Trophoblast cell (in vitro differentiated cells and primary cell): ENCODE data around the gene NCR2.

Source experiments
- DNase-seq, 2 donors: peaks; one replicate each; pipeline ENCODE4 v3.0.0-alpha.2; 2016
- H2AFZ ChIP-seq: 2 replicates; pipeline ENCODE4 v1.6.1; 2013; ENCODE audit warnings: low read length, moderate library complexity, mild to moderate bottlenecking; ENCODE audit not compliant: insufficient read depth, poor library complexity
- H2AK5ac ChIP-seq: 2 replicates; pipeline ENCODE4 v1.6.1; 2013; ENCODE audit warnings: mild to moderate bottlenecking, low read length
- H2BK120ac ChIP-seq: 2 replicates; pipeline ENCODE4 v1.6.1; 2013; ENCODE audit warnings: low read length, mild to moderate bottlenecking, moderate library complexity; ENCODE audit not compliant: insufficient read depth, poor library complexity
- H2BK12ac ChIP-seq: 2 replicates; pipeline ENCODE4 v1.6.1; 2013; ENCODE audit warnings: mild to moderate bottlenecking, low read length, moderate library complexity
- H2BK5ac ChIP-seq: 2 replicates; pipeline ENCODE4 v1.6.1; 2013; ENCODE audit warnings: low read length, low read depth, moderate library complexity, mild to moderate bottlenecking; ENCODE audit not compliant: poor library complexity
- H3K14ac ChIP-seq: 2 replicates; pipeline ENCODE4 v1.6.1; 2013; ENCODE audit warnings: mild to moderate bottlenecking, low read length
- H3K18ac ChIP-seq: 2 replicates; pipeline ENCODE4 v1.6.1; 2013; ENCODE audit warnings: mild to moderate bottlenecking, low read length
- H3K23ac ChIP-seq: 2 replicates; pipeline ENCODE4 v1.6.1; 2013; ENCODE audit warnings: low read length
- H3K27ac ChIP-seq: 2 replicates; pipeline ENCODE4 v1.5.1; 2013; ENCODE audit warnings: low read depth, mild to moderate bottlenecking, inconsistent platforms, low read length, moderate library complexity
- H3K27me3 ChIP-seq: 2 replicates; pipeline ENCODE4 v1.6.1; 2013; ENCODE audit warnings: inconsistent platforms, mild to moderate bottlenecking, low read length, moderate library complexity; ENCODE audit not compliant: insufficient read depth
- H3K36me3 ChIP-seq, 2 experiments: 1 replicate in 1 of 2; 2 replicates in 1 of 2; pipeline ENCODE4 v1.6.1; 2013; ENCODE audit warnings: low read length in 2 of 2, mild to moderate bottlenecking in 2 of 2, moderate library complexity in 1 of 2; ENCODE audit not compliant: insufficient read depth in 2 of 2, control insufficient read depth in 1 of 2
- H3K4ac ChIP-seq: 2 replicates; pipeline ENCODE4 v1.6.1; 2013; ENCODE audit warnings: low read depth, mild to moderate bottlenecking, low read length, moderate library complexity
- H3K4me1 ChIP-seq, 2 experiments: 1 replicate in 1 of 2; 2 replicates in 1 of 2; pipeline ENCODE4 v1.6.1; 2013; ENCODE audit warnings: low read length in 2 of 2, mild to moderate bottlenecking in 2 of 2, moderate library complexity in 1 of 2; ENCODE audit not compliant: insufficient read depth in 2 of 2, control insufficient read depth in 1 of 2
- H3K4me2 ChIP-seq: 2 replicates; pipeline ENCODE4 v1.6.1; 2013; ENCODE audit warnings: inconsistent platforms, mild to moderate bottlenecking, low read length, moderate library complexity
- H3K4me3 ChIP-seq: 2 replicates; pipeline ENCODE4 v1.5.1; 2013; ENCODE audit warnings: mild to moderate bottlenecking, low read depth, low read length, inconsistent platforms
- H3K79me1 ChIP-seq: one replicate; pipeline ENCODE4 v1.6.1; 2013; ENCODE audit warnings: low read length
- H3K79me2 ChIP-seq: 2 replicates; pipeline ENCODE4 v1.6.1; 2013; ENCODE audit warnings: low read length, mild to moderate bottlenecking; ENCODE audit not compliant: control insufficient read depth, insufficient read depth, poor library complexity
- H3K9ac ChIP-seq: 2 replicates; pipeline ENCODE4 v1.6.1; 2013; ENCODE audit warnings: mild to moderate bottlenecking, low read length
- H3K9me3 ChIP-seq: 2 replicates; pipeline ENCODE4 v1.6.1; 2013; ENCODE audit warnings: low read depth, mild to moderate bottlenecking, control low read depth, inconsistent platforms, low read length; ENCODE audit not compliant: insufficient read depth
- H4K12ac ChIP-seq: 2 replicates; pipeline ENCODE4 v1.6.1; 2013; ENCODE audit warnings: low read depth, mild to moderate bottlenecking, low read length, moderate library complexity
- H4K8ac ChIP-seq: 2 replicates; pipeline ENCODE4 v1.6.1; 2013; ENCODE audit warnings: low read depth, mild to moderate bottlenecking, low read length, moderate library complexity
- H4K91ac ChIP-seq: one replicate; pipeline ENCODE4 v1.6.1; 2013; ENCODE audit warnings: low read depth, mild to moderate bottlenecking, low read length, moderate library complexity
- WGBS: extraction: QIAGEN DNeasy Blood & Tissue Kit; methylation state at CpG from one replicate; pipeline ENCODE4 v1.1.7; 2013; ENCODE audit warnings: missing lambda C conversion rate; ENCODE audit not compliant: insufficient read length, insufficient coverage; ENCODE audit errors: extremely low coverage; 5-methylcytosine and 5-hydroxymethylcytosine counted together

Gene NCR2

GRCh38 chr6:41367061-41367460 is 31.7 kb downstream of the NCR2 start:
- Histone ChIP-seq H2BK5ac (no peak overlapping the region), H4K91ac (no peak overlapping the region), H3K27me3 (peaks cover under 1% of the 10 kb centered on the region), H2AK5ac (no peak overlapping the region), H3K9ac (no peak overlapping the region), H4K8ac (no peak overlapping the region), H2AFZ (no peak overlapping the region), H3K4ac (no peak overlapping the region), H2BK120ac (no peak overlapping the region), H4K12ac (no peak overlapping the region), H2BK12ac (no peak overlapping the region), H3K79me1 (peaks cover 2% of the 10 kb centered on the region), H3K4me2 (no peak overlapping the region), H3K18ac (no peak overlapping the region), H3K79me2 (no peaks in the 10 kb centered on the region), H3K4me3 (no peak overlapping the region), H3K23ac (no peak overlapping the region), H3K27ac (no peak overlapping the region), H3K4me1 (peaks cover 15 to 16% of the 10 kb centered on the region in 2 experiments), H3K14ac (no peak overlapping the region), H3K9me3 (no peaks in the 10 kb centered on the region), H3K36me3 (no peaks in the 10 kb centered on the region)
- no peak for DNase-seq
- no CpG with 5 or more reads among the region's 3 CpGs for WGBS

- Histone ChIP-seq H2AFZ (no peak overlapping the region), H3K27me3 (peaks cover 7% of the 10 kb centered on the region), H3K4ac (no peak overlapping the region), H3K36me3 (no peaks in the 10 kb centered on the region), H2BK12ac (no peak overlapping the region), H3K4me1 (peaks cover 19 to 22% of the 10 kb centered on the region in 2 experiments), H2AK5ac (no peak overlapping the region), H3K4me3 (no peak overlapping the region), H3K9me3 (peaks cover under 1% of the 10 kb centered on the region), H2BK120ac (no peak overlapping the region), H3K79me2 (no peaks in the 10 kb centered on the region), H3K18ac (no peak overlapping the region), H3K23ac (no peak overlapping the region), H4K91ac (no peak overlapping the region), H3K9ac (no peak overlapping the region), H4K12ac (no peak overlapping the region), H3K79me1 (peaks cover 2% of the 10 kb centered on the region), H3K27ac (no peak overlapping the region), H2BK5ac (no peak overlapping the region), H3K14ac (no peak overlapping the region), H4K8ac (no peak overlapping the region), H3K4me2 (no peak overlapping the region)
- no CpG with 5 or more reads among the region's 2 CpGs for WGBS
- peak; percentile 29 to 44 for DNase-seq
These were observed 32.3 kb downstream of the NCR2 start for GRCh38 chr6:41367700-41368099.

GRCh38 chr6:41370488-41371111 is 35.2 kb downstream of the NCR2 start:
- no peak overlapping the region for H3K23ac ChIP-seq
- H2BK5ac ChIP-seq: no peak overlapping the region
- no peak overlapping the region for H4K12ac ChIP-seq
- H3K18ac ChIP-seq: no peak overlapping the region
- no peak overlapping the region for H2AFZ ChIP-seq
- H4K91ac ChIP-seq: no peak overlapping the region
- H3K79me1 ChIP-seq: peaks cover 2% of the 10 kb centered on the region
- H3K4me3 ChIP-seq: no peak overlapping the region
- H3K9me3 ChIP-seq: peaks cover 6% of the 10 kb centered on the region
- H3K27me3 ChIP-seq: peaks cover 35% of the 10 kb centered on the region
- no peak overlapping the region for H3K4ac ChIP-seq
- H2BK12ac ChIP-seq: no peak overlapping the region
- no peak overlapping the region for H3K9ac ChIP-seq
- H4K8ac ChIP-seq: no peak overlapping the region
- no peaks in the 10 kb centered on the region for H3K79me2 ChIP-seq
- no peak overlapping the region for H3K14ac ChIP-seq
- no peak overlapping the region for H2AK5ac ChIP-seq
- no peak overlapping the region for H3K4me2 ChIP-seq
- peaks cover 22 to 37% of the 10 kb centered on the region in 2 experiments for H3K4me1 ChIP-seq
- no peak overlapping the region for H2BK120ac ChIP-seq
- peak overlapping the region; percentile 66 for H3K27ac ChIP-seq
- no CpG with 5 or more reads among the region's 6 CpGs for WGBS
- peak; percentile 7 to 39 for DNase-seq
- H3K36me3 ChIP-seq: no peaks in the 10 kb centered on the region

GRCh38 chr6:41371461-41371991 is 36.1 kb downstream of the NCR2 start:
- no peak overlapping the region for H3K9ac ChIP-seq
- H3K27me3 ChIP-seq: peaks cover 45% of the 10 kb centered on the region
- H2BK5ac ChIP-seq: no peak overlapping the region
- no peak overlapping the region for H4K12ac ChIP-seq
- H3K4me2 ChIP-seq: peak overlapping the region; percentile 55
- H3K79me2 ChIP-seq: no peaks in the 10 kb centered on the region
- H2AFZ ChIP-seq: peak overlapping the region; percentile 80
- H3K36me3 ChIP-seq: no peaks in the 10 kb centered on the region
- peaks cover 2% of the 10 kb centered on the region for H3K79me1 ChIP-seq
- H3K4me3 ChIP-seq: no peak overlapping the region
- no peak for DNase-seq
- peak overlapping the region; percentile 17 for H4K91ac ChIP-seq
- H3K18ac ChIP-seq: no peak overlapping the region
- no peak overlapping the region for H3K27ac ChIP-seq
- no peak overlapping the region for H4K8ac ChIP-seq
- no peak overlapping the region for H3K23ac ChIP-seq
- no CpG with 5 or more reads among the region's 39 CpGs for WGBS
- no peak overlapping the region for H2AK5ac ChIP-seq
- H3K4ac ChIP-seq: no peak overlapping the region
- peaks cover 22 to 37% of the 10 kb centered on the region in 2 experiments for H3K4me1 ChIP-seq
- no peak overlapping the region for H2BK120ac ChIP-seq
- no peak overlapping the region for H3K14ac ChIP-seq
- peaks cover 6% of the 10 kb centered on the region for H3K9me3 ChIP-seq
- H2BK12ac ChIP-seq: no peak overlapping the region
